ENCODE data around the gene LIMD2.

Gene LIMD2

GRCh38 chr17:63675607-63676546, 24.0 kb downstream of the LIMD2 start:
- no peak for TF ChIP-seq CTCF (IDR thresholded peaks at IDR 0.05; ENCODE audit: control insufficient read depth, insufficient read depth, low read depth, low read length, missing control alignments)
- no peak overlapping the region for H3K4me3 ChIP-seq (ENCODE audit: control insufficient read depth, low read depth, low read length)

GRCh38 chr17:63675231-63675606, 24.7 kb downstream of the LIMD2 start:
- H3K4me3 ChIP-seq (ENCODE audit: control insufficient read depth, low read depth, low read length) = no peak overlapping the region
- TF ChIP-seq CTCF (IDR thresholded peaks at IDR 0.05; ENCODE audit: control insufficient read depth, insufficient read depth, low read depth, low read length, missing control alignments) = no peak
- no peak for DNase-seq (ENCODE audit: low read depth)

More at GRCh38 chr17:63675607-63676546, 24.0 kb downstream of the LIMD2 start:
- DNase-seq (ENCODE audit: low read depth) = peak; percentile 66

DNA sequence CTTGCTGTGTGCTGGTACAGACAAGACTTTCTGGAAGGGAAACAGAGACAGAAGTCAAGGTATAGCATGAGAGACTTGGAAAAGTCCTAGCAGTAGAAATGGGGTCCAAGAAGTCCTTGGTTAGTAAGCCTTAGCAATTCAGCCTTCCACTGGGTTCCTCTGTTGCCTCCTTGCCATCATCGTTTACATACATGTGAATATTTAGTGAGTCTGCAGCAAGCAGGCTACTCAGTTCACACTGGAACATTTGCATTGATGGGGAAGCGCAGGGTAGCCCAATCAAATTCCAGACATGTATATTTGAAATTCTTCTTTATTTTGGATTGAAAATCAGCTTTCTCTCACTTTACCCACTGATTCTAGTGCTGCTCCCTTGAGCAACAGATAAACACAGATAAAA, 27.1 kb downstream of the LIMD2 start:
- TF ChIP-seq CTCF (IDR thresholded peaks at IDR 0.05; ENCODE audit: control insufficient read depth, insufficient read depth, low read depth, low read length, missing control alignments) = no peak
- DNase-seq (ENCODE audit: low read depth) = no peak
- H3K4me3 ChIP-seq (ENCODE audit: control insufficient read depth, low read depth, low read length) = no peak overlapping the region

DNA sequence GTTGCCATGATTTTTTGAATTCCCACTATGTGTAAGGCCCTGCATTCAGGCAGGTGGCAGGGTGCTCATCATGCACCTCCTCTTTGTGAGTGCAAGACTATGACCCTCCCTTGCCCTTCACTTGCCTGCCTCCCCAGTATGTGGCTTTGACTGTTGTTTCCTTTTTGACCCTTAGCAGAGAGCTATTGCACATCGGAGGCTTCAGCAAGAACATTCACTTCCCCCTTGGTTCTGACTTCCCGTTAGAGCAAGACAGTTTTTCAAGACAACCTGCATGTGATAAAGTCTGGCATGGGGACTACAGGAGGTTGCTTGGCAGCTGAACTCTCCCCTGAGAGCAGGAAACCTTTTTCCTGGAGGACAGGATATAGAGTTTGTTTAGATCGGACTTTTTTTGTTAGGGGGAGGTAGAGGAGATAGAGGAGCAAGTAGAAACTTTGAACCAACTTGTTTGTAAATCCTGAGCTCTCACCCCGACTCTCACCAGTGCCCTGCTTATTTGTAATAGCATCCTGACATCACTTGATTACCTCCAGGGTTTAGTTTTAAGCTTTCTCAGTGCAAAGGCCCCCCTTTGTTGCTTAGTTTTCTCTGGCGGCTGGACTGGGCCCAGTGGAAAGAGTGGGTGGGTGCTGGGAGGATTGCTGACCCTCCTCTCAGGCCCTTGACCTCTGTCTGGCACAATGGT, 34.3 kb downstream of the LIMD2 start:
- no peak overlapping the region for H3K4me3 ChIP-seq (ENCODE audit: control insufficient read depth, low read depth, low read length)
- DNase-seq (ENCODE audit: low read depth) = no peak
- no peak for TF ChIP-seq CTCF (IDR thresholded peaks at IDR 0.05; ENCODE audit: control insufficient read depth, insufficient read depth, low read depth, low read length, missing control alignments)

DNA sequence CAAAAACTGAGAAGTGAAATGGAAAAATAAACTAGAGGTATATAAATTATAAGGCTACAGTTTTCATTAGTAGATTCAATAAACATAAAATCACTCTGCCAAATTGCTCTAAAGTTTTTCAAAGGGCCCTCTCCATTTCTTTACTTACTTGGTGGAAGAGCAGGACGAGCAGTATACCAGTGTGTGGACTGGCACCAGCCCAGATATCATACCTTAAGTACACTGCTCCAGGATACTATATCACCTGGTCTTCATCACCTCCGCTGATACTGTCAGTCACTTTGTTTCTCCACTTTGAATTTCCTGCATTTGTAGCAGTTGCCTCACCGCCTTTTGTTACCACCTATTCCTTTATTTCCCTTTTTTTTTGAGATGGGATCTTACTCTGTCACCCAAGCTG, 40.1 kb downstream of the LIMD2 start:
- H3K4me3 ChIP-seq (ENCODE audit: control insufficient read depth, low read depth, low read length) = no peak overlapping the region
- TF ChIP-seq CTCF (IDR thresholded peaks at IDR 0.05; ENCODE audit: control insufficient read depth, insufficient read depth, low read depth, low read length, missing control alignments) = no peak
- DNase-seq (ENCODE audit: low read depth) = no peak

DNA sequence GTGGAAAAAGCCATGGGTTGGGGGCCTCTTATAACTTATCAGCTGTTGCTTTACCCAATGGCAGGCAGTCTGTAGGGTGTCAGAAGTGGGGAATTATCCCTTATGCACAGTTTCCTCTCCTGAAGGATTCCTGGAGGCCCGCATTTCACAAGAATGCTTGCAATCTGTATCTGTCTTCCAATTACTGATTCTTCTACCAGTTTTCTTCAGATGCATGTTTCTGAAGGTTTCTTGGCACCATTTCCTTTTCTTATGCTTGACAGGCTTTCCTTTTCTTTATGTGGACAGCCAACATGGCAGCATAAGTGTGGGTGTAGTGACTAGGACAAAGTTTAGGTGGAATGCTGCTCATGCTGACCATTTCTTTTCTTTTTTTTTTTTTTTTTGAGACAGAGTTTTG, 41.6 kb downstream of the LIMD2 start:
- no peak for DNase-seq (ENCODE audit: low read depth)
- no peak for TF ChIP-seq CTCF (IDR thresholded peaks at IDR 0.05; ENCODE audit: control insufficient read depth, insufficient read depth, low read depth, low read length, missing control alignments)
- H3K4me3 ChIP-seq (ENCODE audit: control insufficient read depth, low read depth, low read length) = no peak overlapping the region
